Activated CD4-positive, alpha-beta T cell treated with anti-CD3 and anti-CD28 coated beads, Interleukin-2, Interleukin-4, amounts not matched to agents 100 ng/mL and 50 ng/mL, durations not matched to agents 16 hours and 8 hours (primary cell): ENCODE results near the gene MILR1.
"Not testable (repeated sequence)": the region's sequence is repeated elsewhere in the genome, so short reads cannot be mapped to it uniquely, and the experiment has no call there.

ENCODE experiments used
- DNase-seq: peaks from one replicate; pipeline ENCODE4 v3.0.0-alpha.2; 2020; ENCODE audit warnings: low spot score

MILR1 gene

DNA sequence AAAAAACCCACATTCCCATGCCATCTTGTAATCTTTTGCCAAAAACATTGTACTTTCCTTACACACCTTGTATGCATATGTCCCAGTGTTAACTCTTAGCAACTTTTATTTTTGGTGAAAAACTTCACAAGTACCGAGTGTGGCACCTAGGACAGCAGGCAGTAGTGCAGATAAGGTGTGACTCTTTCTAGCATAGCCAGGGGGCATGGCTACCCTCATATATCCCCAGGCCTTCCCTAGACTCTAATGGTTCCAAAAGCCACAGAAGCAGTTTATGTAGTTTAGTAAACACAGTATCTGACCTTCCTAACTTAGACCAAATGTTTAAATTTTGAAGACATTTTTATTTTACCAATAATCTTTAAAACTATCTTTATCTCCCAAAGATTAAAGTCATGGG lies 20.5 kb upstream of the MILR1 start:
- no peak for DNase-seq

DNA sequence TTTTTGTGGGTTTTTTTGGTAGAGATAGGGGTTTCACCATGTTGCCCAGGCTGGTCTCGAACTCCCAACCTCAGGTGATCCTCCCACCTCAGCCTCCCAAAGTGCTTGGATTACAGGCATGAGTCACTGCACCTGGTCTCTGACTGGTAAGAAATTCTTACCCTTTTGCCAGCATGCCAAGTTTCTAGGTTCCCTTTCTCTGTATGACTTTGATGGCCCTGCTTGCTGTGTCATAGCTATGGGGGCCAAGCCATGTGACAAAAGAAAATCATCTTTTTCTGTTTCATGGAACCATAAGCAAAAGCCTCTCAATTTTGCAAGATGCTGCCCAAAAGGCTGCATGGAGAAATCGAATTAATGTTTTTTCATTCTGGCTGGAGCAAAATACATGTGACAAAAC lies 18.9 kb upstream of the MILR1 start:
- not testable (repeated sequence) for DNase-seq

DNA sequence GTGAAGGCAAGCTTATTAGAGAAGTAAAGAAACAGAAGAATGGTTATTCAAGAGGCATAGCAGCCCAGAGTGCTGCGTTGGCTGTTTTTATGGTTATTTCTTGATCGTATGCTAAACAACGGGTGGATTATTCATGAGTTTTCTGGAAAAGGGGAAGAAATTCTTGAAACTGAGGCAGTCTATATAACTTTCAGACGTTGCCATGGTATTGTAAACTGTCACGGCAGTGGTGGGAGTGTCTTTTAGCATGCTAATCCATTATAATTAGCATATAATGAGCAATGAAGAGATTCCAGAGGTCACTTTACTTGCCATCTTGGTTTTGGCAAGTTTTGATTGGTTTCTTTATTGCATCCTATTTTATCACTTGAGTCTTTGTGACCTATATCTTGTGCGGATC lies 17.4 kb upstream of the MILR1 start:
- DNase-seq, result no peak

DNA sequence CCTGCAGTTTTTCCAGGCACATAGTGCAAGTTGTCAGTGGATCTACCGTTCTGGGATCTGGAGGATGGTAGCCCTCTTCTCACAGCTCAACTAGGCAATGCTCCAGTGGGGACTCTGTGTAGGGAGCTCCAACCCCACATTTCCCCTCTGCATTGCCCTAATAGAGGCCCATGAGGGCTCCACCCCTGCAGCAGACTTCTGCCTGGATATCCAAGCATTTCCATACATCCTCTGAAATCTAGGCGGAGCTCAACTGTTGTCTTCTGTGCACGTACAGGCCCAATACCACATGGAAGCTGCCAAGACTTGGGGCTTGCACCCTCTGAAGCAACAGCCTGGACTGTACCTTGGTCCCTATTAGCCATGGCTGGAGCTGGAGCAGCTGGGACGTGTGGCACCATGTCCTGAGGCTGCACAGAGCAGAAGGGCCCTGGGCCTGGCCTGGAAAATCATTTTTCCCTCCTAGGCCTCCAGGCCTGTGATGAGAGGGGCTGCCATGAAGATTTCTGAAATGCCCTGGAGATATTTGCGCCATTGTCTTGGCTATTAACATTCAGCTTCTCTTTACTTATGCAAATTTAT lies 10.9 kb upstream of the MILR1 start:
- DNase-seq, result no peak

DNA sequence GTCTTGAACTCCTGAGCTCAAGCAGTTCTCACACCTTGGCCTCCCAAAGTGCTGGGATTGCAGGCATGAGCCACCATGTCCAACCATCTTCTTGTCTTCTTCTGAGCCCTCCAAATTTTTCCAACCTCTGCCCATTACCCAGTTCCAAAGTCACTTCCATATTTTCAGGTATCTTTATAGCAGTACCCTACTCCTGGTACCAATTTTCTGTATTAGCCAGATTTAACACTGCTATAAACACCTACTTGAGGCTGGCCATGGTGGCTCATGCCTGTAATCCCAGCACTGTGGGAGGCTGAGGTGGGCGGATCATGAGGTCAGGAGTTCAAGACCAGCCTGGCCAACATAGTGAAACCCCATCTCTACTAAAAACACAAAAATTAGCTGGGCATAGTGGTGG lies 9.4 kb upstream of the MILR1 start:
- not testable (repeated sequence) for DNase-seq

DNA sequence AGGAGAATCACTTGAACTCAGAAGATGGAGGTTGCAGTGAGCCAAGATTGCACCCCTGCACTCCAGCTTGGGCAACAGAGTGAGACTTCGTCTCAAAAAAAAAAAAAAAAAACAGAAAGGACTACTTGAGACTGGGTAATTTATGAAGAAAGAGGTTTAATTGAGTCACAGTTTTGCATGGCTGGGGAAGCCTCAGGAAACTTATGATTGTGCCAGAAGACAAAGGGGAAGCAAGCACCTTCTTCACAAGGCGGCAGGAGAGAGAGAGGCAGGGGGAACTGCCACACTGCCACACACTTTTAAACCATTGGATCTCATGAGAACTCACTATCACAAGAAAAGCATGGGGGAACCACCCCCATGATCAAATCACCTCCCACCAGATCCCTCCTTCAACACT lies 9.0 kb upstream of the MILR1 start:
- DNase-seq, result no peak

DNA sequence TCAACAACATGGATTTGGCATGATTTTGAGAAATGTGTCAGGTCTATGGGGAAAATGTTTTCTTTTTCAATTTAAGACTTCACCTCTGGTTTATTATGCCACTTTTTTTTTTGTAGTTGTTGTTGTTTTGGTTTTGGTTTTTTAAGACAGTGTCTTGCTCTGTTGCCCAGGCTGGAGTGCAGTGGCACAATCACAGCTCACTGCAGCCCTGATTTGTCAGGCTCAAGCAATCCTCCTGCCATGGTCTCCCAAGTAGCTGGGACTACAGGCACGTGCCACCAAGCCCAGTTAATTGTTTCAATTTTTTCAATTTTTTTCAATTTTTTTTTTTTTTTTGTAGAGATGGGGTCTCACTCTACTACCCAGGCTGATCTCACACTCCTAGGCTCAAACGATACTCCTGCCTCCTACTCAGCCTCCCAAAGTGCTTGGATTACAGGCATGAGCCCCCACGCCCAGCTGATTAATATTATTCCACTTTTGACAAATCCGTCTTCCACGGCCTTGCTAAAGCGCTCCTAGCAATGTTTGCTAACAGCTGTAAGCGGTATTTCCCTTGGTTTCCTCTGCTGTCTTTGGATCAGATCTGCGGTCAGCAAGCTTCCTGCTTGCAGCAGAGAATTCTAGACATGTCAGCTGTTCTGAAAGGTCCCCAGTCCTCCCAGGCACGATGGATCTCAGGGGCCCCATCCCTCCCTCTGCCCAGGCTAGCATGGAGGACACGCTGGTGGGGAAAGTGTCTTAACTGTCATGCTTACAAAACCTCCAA lies 7.0 kb upstream of the MILR1 start:
- peak; percentile 46 for DNase-seq

DNA sequence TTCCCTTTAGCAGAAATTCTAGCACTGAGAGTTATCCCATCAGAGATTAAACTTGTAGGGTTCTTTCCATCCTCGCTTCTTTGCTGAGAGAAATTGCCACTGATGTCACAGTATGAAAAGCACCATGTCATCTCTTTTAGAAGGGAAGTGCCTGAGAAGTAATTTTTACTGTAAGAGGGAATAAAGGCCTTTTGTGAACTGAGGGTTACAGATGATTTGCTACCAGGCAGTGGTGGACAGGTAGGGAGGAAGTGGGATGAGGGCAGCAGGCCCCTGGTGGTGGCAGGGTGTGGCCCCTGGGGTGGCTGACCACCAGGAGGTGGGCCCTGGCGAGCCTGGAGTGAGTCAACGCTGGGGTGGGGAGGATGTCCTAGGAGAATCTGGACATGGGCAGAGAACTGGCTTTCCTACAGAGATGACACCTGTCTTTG lies 6.4 kb upstream of the MILR1 start:
- DNase-seq, result peak; percentile 17

DNA sequence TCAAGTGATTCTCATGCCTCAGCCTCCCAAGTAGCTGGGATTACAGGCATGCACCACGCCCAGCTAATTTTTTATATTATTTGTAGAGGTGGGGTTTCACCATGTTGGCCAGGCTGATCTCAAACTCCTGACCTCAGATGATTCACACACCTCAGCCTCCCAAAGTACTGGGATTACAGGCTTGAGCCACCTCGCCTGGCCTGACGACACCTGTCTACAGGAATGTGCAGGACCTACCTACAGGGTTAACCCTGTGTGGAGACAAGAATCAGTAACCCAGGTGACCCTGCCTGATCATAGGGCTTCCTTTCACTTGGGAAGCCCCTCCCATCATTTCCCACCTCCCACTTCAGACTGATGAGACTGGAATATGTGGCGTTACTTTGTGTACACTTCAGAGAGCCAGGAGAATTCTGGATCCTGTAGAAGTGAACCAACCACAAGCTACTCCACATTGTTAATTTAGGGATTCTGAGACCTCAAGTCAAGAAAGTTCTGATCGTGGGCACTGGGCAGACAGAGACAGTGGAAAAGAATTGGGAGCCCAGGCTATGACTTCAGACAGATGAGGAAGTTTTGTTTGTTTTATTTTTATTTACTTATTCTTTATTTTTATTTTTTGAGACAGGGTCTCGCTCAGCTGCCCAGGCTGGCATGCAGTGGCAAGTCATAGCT lies 5.7 kb upstream of the MILR1 start:
- no peak for DNase-seq

DNA sequence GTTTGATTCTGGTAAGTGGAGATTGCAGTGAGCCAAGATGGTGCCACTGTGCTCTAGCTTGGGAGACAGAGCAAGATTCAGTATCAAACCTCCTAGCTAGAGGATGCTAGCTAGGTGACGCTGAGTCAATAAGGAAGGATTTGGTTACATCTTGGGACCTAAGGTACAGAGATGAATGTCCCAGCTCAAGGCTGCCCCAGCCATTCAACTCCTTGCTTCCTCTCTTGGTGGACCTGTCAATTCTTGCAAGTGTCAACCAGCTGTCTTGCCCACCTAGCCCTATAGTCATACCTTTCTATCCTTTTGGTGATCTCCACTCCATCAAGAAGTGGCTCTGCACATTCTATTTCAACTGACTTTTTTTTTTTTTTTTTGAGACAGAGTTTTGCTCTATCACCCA lies 1.4 kb upstream of the MILR1 start:
- peak; percentile 69 for DNase-seq

DNA sequence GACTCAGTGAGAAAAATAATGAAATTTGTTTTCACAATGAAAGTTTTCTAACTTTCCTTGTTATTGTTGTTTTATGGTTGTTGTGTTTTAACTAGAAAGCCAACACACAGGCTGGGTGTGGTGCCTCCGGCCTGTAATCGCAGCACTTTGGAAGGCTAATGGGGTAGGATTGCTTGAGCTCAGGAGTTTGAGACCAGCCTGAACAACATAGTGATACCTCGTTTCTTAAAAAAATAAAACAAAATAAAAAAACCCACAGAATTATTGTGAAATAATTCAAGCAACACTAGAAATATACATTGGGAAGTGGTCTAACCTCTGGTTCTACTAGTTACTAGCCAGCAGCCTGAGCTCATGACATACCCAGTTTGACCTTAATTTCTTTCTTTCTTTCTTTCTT lies 630 bp downstream of the MILR1 start:
- no peak for DNase-seq

DNA sequence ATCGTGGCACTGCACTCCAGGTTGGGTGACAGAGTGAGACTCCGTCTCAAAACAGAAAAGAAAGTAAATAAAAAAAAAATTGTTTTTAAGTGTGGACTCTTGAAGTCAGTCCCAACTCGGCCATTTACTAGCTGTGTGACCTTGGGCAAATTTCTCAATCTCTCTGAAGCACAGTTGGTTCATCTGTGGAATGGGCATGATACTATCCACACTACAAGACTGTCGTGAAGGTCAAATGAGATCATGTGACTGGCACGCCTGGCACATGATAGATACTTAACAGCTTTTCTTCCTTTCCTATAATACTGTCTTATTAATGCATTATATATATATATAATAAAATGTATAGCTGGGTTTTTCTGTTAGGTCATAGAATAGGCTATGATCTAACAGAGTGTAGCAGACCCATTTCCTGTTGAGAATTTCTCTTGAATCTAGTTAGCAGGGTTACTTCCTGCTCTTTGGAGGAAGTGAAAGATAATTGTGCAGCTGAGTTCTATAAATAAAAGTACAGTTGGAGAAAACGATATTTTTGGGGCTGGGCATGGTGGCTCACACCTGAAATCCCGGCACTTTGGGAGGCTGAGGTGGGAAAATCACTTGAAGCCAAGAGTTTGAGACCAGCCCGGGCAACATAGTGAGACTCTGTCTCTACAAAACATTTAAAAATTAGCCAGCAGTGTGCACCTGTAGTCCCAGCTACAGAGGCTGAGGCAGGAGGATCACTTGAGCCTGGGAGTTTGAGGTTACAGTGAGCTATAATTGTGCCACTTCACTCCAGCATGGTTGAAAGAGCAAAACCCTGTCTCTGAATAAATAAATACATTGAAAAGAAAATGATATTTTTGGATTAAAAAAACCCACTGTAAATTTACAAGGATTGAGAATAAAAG lies 7.3 kb downstream of the MILR1 start:
- DNase-seq, result peak; percentile 13

DNA sequence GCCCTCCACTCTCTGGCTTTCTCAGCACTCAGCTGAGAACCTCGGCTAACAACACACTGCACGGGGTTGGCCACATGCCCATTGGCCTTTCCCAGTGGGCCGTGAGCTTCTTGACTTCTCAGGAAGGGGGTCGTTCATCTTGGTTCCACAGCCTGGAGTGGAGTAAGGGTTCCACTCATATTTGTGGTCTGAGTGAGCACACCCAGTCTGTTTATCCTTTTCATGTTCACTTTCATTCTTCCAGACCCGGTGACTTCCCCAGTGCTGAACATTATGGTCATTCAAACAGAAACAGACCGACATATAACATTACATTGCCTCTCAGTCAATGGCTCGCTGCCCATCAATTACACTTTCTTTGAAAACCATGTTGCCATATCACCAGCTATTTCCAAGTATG lies 8.2 kb downstream of the MILR1 start:
- no peak for DNase-seq

DNA sequence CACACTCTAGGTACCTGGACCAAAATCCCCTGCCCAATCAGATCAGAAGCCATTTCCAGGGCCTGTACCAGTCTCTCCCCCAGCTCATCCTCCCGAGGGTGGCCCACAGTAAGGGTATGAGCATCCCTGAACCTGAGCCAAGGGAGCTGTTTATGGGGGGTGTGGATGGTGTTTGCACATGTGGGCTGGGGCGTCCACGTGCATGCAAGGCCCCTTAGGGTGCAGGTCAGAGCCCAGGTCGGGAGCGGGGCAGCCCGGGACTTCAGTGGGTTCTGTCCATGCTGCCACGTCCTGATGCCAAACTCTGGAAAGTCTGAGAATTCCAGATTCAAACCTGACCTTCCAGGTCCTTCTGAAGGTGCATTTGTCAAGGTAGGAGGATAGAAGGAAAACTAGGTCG lies 9.8 kb downstream of the MILR1 start:
- DNase-seq, result no peak

DNA sequence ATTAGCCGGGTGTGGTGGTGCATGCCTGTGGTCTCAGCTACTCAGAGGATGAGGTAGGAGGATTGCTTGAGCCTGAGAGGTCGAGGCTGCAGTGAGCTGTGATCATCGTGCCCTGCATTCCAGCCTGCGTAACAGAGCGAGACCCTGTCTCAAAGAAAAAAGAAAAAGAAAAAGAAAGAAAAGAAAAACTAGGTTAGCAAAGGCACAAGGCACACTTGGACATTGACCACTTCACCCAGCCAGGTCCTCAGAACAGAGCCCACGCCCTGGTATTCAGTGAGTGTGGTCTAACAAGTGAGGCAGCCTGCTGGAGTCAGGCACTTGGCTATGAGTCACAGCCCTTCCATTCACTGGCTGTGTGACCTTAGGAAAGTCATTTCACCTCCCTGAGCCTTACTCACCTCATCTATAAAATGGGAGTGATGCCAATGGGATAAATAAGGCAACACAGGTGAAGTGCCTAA lies 10.4 kb downstream of the MILR1 start:
- DNase-seq, result no peak

DNA sequence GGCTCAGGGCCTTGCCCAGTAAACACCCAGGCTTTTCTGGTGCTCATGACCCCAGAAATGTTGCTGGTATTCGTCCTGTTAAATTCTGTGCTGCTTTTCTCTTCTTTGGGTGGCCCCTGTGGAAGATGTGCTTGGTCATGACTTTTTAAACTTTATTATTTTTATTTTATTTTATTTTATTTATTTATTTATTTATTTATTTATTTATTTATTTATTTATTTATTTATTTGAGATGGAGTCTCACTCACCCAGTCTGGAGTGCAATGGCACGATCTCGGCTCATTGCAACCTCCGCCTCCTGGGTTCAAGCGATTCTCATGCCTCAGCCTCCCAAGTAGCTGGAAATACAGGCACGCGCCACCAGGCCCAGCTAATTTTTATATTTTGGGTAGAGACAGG lies 10.9 kb downstream of the MILR1 start:
- DNase-seq, result not testable (repeated sequence)

DNA sequence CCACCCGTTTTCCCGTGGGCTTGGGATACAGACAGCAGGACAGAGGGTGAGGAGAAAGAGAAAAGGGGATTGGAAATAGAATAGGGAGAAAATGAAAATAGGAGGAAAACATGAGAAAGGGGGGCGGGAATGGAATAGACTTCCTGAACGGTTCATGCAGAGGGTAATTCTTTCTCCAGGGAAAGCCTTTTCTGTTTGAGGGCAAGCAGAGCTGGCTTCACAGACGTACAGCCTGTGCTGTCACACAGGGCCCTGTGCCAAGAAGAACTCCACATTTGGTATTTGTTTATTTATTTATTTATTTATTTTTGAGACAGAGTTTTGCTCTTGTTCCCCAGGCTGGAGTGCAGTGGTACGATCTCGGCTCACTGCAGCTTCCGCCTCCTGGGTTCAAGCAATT lies 12.0 kb downstream of the MILR1 start:
- no peak for DNase-seq

DNA sequence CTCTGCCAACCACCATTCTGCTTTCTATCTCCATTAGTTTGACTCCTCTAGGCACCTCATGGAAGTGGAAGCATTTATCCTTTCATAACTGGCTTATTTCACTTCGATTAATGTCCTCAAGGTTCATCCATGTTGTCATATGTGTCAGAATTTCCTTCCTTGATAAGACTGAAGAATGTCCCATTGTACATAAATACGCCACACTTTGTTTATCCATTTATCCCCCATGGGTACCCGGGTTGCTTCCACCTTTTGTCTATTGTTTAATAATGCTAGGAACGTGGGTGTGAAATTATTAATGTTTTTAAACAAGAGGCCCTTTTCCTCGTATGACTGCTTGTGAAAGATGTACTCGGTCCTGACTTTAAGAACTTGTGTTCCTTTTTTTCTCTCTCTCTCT lies 12.9 kb downstream of the MILR1 start:
- DNase-seq, result no peak

DNA sequence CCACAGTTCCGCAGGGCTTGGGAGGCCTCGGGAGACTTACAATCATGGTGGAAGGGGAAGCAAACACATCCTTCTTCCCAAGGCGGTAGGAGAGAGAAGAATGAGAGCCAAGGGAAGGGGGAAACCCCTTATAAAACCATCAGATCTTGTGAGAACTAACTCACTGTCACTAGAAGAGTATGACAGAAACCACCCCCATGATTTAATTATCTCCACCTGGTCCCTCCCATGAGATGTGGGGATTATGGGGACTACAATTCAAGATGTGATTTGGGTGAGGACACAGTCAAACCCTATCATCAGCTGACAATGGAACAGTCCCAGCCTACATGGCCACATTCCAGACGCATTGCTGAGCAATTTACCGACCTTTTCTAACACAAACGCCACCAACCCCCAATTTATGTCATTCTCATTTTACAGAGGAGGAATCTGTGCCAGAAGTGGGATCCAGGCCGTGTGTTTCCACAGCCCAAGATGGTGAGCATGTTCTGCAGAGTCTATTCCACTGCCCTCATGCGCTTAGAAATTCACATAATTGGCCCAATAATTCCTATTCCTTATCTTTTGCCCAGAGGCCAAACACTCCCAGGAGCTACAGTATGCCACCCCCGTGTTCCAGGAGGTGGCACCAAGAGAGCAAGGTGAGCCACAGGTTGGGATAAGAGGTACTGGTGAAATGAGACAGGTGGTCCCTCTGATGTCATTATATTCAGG lies 17.3 kb downstream of the MILR1 start:
- DNase-seq, result no peak

DNA sequence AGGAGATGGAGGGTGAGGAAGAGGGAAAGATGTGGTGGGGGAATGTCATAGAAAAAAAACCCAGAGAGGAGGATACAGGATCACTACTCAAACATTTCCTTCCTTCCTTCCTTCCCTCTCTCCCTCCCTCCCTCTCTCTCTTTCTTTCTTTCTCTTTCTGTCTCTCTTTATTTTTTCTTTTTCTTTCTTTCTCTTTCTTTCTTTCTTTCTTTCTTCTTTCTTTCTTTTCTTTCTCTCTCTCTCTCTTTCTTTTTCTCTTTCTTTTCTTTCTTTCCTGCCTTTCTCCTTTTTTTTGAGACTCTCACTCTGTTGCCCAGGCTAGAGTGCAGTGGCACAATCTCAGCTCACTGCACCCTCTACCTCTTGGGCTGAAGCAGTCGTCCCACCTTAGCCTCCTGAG lies 17.9 kb downstream of the MILR1 start:
- not testable (repeated sequence) for DNase-seq

DNA sequence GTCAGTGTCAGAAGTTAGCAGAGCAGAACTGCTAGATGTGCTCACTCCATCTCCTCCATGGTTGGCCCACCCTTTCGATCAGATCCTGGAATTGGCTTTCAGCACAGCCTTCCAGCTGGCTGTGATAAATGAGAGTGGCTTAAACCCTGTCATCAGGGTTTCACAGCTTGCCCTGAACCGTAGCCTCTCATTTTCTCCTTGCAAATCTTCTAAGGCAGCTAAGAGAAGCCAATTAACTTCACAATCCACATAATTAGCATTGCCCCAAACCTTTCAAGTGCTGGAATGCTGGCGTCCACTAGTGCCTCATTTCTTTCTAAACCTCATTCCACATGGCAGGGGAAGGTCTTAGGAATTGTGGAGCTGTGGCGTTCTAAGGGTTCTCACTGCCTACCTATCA lies 21.7 kb downstream of the MILR1 start:
- no peak for DNase-seq

DNA sequence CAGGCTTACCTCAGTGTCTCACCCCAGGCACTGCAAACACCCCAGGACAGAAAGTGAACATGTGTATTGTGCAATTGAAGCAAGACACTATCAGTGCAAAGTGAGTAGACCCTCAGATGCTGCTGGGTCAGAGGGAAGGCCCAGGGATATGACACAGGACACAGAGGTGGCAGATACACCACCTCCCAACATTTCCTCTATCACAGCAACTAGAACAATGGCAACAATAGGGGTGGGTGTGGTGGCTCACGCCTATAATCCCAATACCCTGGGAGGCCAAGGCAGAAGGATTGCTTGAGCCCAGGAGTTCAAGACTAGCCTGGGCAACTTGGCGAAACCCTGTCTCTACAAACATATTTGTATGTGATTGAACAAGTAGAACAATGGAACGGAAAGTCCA lies 22.5 kb downstream of the MILR1 start:
- DNase-seq, result no peak
